ENCODE measurements around the gene TMEM178B.

GRCh38 chr7:141225916-141226618, 152.2 kb downstream of the TMEM178B start:
- TF ChIP-seq EP300 (IDR thresholded peaks at IDR 0.05) = no peak
- TF ChIP-seq POLR2AphosphoS5 (IDR thresholded peaks at IDR 0.05) = no peak
- TF ChIP-seq CTCF (IDR thresholded peaks at IDR 0.05) = no peak
- TF ChIP-seq POLR2A (IDR thresholded peaks at IDR 0.05; ENCODE audit: low read depth) = no peak

All from esophagus muscularis mucosa (tissue), 4 donors.